Measurements from ENCODE around the gene COL4A2.

- TF ChIP-seq SP1 (IDR thresholded peaks at IDR 0.05) (no peak), SUZ12 (IDR thresholded peaks at IDR 0.05) (no peak), PKNOX1 (IDR thresholded peaks at IDR 0.05) (no peak), ZNF384 (IDR thresholded peaks at IDR 0.05) (no peak), BHLHE40 (IDR thresholded peaks at IDR 0.05; ENCODE audit: borderline replicate concordance) (no peak), FOXM1 (IDR thresholded peaks at IDR 0.05; ENCODE audit: borderline replicate concordance) (no peak)
These were observed 125.9 kb downstream of the COL4A2 start for GRCh38 chr13:110433014-110433413.
